Neural cell (in vitro differentiated cells): ENCODE measurements around the gene ERC2. TPM values are rescaled to one million over a fixed set of nuclear protein-coding genes. Genes with fewer than 3 reads are reported as not detected.

Experiments used
- H2AFZ ChIP-seq: fragments of 200-600, 300-800 bp; sonication (generic), shearing (Covaris generic); 2 replicates; pipeline ENCODE4 v1.6.0; 2014; ENCODE audit warnings: low read depth, mild to moderate bottlenecking, antibody characterized with exemption, low read length, moderate library complexity
- H3F3A ChIP-seq: fragments of 200-600 bp; shearing (Covaris generic); 2 replicates; pipeline ENCODE4 v1.6.1; 2016; ENCODE audit warnings: mild to moderate bottlenecking, moderate library complexity, mixed read lengths, antibody characterized with exemption, low read length; ENCODE audit not compliant: insufficient read depth, poor library complexity, severe bottlenecking
- H3K27ac ChIP-seq: fragments of 200-600, 300-800 bp; sonication (generic), shearing (Covaris generic); 2 replicates; pipeline ENCODE4 v1.5.1; 2014; ENCODE audit warnings: mild to moderate bottlenecking, low read length, moderate library complexity
- H3K27me3 ChIP-seq: fragments of 300-800, 200-600 bp; sonication (generic), shearing (Covaris generic); 2 replicates; pipeline ENCODE4 v1.6.0; 2014; ENCODE audit warnings: mild to moderate bottlenecking, low read depth, low read length, moderate library complexity; ENCODE audit not compliant: insufficient read depth
- H3K36me3 ChIP-seq: fragments of 300-800, 200-600 bp; sonication (generic), shearing (Covaris generic); 2 replicates; pipeline ENCODE4 v1.5.1; 2014; ENCODE audit warnings: mild to moderate bottlenecking, antibody characterized with exemption, low read length, moderate library complexity; ENCODE audit not compliant: insufficient read depth
- H3K4me2 ChIP-seq: fragments of 300-800, 200-600 bp; sonication (generic), shearing (Covaris generic); 2 replicates; pipeline ENCODE4 v1.6.0; 2014; ENCODE audit warnings: mild to moderate bottlenecking, low read length
- H3K4me3 ChIP-seq: fragments of 300-800, 200-600 bp; sonication (generic), shearing (Covaris generic); 2 replicates; pipeline ENCODE4 v1.5.1; 2014; ENCODE audit warnings: mild to moderate bottlenecking, low read length, moderate library complexity
- H3K79me2 ChIP-seq: fragments of 200-600 bp; shearing (Covaris generic); replicated peaks from 2 replicates; pipeline ENCODE4 v1.6.0; 2014; ENCODE audit warnings: mild to moderate bottlenecking, low read length, moderate library complexity; ENCODE audit not compliant: insufficient read depth
- H3K9ac ChIP-seq: fragments of 300-800, 200-600 bp; sonication (generic), shearing (Covaris generic); 2 replicates; pipeline ENCODE4 v1.6.1; 2016; ENCODE audit warnings: mild to moderate bottlenecking, low read length, mixed read lengths
- H3K9me2 ChIP-seq: fragments of 200-600 bp; shearing (Covaris generic); 2 replicates; pipeline ENCODE4 v1.6.1; 2016; ENCODE audit warnings: mild to moderate bottlenecking, low read length, mixed read lengths; ENCODE audit not compliant: insufficient read depth
- H3K9me3 ChIP-seq: fragments of 200-600, 300-800 bp; sonication (generic), shearing (Covaris generic); 2 replicates; pipeline ENCODE4 v1.6.1; 2016; ENCODE audit warnings: mild to moderate bottlenecking, mixed run types, low read length, moderate library complexity, mixed read lengths
- H4K20me1 ChIP-seq: fragments of 200-600 bp; shearing (Covaris generic); 2 replicates; pipeline ENCODE4 v1.6.1; 2016; ENCODE audit warnings: mild to moderate bottlenecking, mixed run types; ENCODE audit not compliant: insufficient read depth
- EP300 ChIP-seq: fragments of 450-650 bp; conservative IDR thresholded peaks from 2 replicates; pipeline ENCODE4 v1.6.1; 2014; ENCODE audit warnings: antibody characterized with exemption, mild to moderate bottlenecking, moderate library complexity; ENCODE audit not compliant: poor library complexity, severe bottlenecking
- EZH2 ChIP-seq: fragments of 200-600, 300-800 bp; shearing (Covaris generic), sonication (generic); IDR thresholded peaks from 2 replicates; pipeline ENCODE4 v1.6.1; 2014; ENCODE audit warnings: antibody characterized with exemption, low read length, borderline replicate concordance, mild to moderate bottlenecking; ENCODE audit not compliant: insufficient read depth, poor library complexity, severe bottlenecking
- MXI1 ChIP-seq: fragments of 450-650 bp; conservative IDR thresholded peaks from 2 replicates; pipeline ENCODE4 v1.6.1; 2014; ENCODE audit warnings: antibody characterized with exemption, mild to moderate bottlenecking; ENCODE audit not compliant: poor library complexity, severe bottlenecking
- POLR2AphosphoS5 ChIP-seq: IDR thresholded peaks from 2 replicates; pipeline ENCODE4 v1.6.1; 2012
- RAD21 ChIP-seq: fragments of 450-650 bp; conservative IDR thresholded peaks from 2 replicates; pipeline ENCODE4 v1.6.1; 2014; ENCODE audit warnings: antibody characterized with exemption, mild to moderate bottlenecking, moderate library complexity
- SMC3 ChIP-seq: fragments of 450-650 bp; conservative IDR thresholded peaks from 2 replicates; pipeline ENCODE4 v1.6.1; 2014; ENCODE audit warnings: antibody characterized with exemption, mild to moderate bottlenecking, moderate library complexity; ENCODE audit not compliant: poor library complexity
- TAF1 ChIP-seq: IDR thresholded peaks from 2 replicates; pipeline ENCODE4 v1.6.1; 2012; ENCODE audit warnings: low read depth
- polyA plus RNA-seq: library from polyadenylated mRNA; depleted of rRNA; stranded (reverse); fragments of >200 nt; gene quantifications from 2 replicates; pipeline ENCODE4 v1.2.3, GENCODE V29; 2014
- TF ChIP-seq, protein P1 (sequence below): IDR thresholded peaks from 2 replicates; pipeline ENCODE4 v1.6.1; 2012; ENCODE audit warnings: borderline replicate concordance
- TF ChIP-seq, protein P2 (sequence below): fragments of 450-650 bp; IDR thresholded peaks from 2 replicates; pipeline ENCODE4 v1.5.1; 2014; ENCODE audit warnings: antibody characterized with exemption, mild to moderate bottlenecking, moderate library complexity; ENCODE audit not compliant: poor library complexity, severe bottlenecking

The ERC2 gene
- polyA plus RNA-seq, 1 donor from 2014 or later = 60.4 TPM

DNA sequence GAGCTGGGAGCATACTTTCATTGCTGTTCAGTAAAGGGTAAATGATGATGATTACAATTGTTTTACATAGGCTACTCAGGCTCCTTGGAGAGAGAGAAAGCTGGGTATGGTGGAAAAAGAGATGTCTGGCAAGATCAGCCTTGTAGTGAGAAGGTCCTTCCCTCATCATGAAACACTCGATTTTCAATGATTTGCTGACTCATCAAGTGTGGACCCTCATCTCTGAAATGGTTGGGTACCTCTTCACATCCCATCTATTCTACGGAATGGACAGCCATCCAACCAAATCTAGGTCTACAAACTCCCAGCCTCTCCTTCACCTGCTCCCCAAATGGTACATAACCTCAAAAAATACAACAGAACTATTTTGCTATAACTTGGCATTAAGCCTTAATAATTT, 610.6 kb downstream of the ERC2 start:
- no peak overlapping the region for H3K27ac ChIP-seq
- no peaks in the 10 kb centered on the region for H3K9me2 ChIP-seq
- no peaks in the 10 kb centered on the region for H3K36me3 ChIP-seq
- H4K20me1 ChIP-seq = no peaks in the 10 kb centered on the region
- H3K79me2 ChIP-seq = no peaks in the 10 kb centered on the region
- H2AFZ ChIP-seq = no peak overlapping the region
- H3K4me2 ChIP-seq = no peak overlapping the region
- TF ChIP-seq, protein P1, sequence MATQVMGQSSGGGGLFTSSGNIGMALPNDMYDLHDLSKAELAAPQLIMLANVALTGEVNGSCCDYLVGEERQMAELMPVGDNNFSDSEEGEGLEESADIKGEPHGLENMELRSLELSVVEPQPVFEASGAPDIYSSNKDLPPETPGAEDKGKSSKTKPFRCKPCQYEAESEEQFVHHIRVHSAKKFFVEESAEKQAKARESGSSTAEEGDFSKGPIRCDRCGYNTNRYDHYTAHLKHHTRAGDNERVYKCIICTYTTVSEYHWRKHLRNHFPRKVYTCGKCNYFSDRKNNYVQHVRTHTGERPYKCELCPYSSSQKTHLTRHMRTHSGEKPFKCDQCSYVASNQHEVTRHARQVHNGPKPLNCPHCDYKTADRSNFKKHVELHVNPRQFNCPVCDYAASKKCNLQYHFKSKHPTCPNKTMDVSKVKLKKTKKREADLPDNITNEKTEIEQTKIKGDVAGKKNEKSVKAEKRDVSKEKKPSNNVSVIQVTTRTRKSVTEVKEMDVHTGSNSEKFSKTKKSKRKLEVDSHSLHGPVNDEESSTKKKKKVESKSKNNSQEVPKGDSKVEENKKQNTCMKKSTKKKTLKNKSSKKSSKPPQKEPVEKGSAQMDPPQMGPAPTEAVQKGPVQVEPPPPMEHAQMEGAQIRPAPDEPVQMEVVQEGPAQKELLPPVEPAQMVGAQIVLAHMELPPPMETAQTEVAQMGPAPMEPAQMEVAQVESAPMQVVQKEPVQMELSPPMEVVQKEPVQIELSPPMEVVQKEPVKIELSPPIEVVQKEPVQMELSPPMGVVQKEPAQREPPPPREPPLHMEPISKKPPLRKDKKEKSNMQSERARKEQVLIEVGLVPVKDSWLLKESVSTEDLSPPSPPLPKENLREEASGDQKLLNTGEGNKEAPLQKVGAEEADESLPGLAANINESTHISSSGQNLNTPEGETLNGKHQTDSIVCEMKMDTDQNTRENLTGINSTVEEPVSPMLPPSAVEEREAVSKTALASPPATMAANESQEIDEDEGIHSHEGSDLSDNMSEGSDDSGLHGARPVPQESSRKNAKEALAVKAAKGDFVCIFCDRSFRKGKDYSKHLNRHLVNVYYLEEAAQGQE = no peak
- TF ChIP-seq POLR2AphosphoS5 = no peak
- TF ChIP-seq EP300 = no peak
- TF ChIP-seq SMC3 = no peak
- TF ChIP-seq TAF1 = no peak
- TF ChIP-seq MXI1 = no peak
- no peak for TF ChIP-seq RAD21
- TF ChIP-seq, protein P2, sequence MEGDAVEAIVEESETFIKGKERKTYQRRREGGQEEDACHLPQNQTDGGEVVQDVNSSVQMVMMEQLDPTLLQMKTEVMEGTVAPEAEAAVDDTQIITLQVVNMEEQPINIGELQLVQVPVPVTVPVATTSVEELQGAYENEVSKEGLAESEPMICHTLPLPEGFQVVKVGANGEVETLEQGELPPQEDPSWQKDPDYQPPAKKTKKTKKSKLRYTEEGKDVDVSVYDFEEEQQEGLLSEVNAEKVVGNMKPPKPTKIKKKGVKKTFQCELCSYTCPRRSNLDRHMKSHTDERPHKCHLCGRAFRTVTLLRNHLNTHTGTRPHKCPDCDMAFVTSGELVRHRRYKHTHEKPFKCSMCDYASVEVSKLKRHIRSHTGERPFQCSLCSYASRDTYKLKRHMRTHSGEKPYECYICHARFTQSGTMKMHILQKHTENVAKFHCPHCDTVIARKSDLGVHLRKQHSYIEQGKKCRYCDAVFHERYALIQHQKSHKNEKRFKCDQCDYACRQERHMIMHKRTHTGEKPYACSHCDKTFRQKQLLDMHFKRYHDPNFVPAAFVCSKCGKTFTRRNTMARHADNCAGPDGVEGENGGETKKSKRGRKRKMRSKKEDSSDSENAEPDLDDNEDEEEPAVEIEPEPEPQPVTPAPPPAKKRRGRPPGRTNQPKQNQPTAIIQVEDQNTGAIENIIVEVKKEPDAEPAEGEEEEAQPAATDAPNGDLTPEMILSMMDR = no peak
- no peak for TF ChIP-seq EZH2
- H3K27me3 ChIP-seq = no peaks in the 10 kb centered on the region
- no peak overlapping the region for H3K9ac ChIP-seq
- no peaks in the 10 kb centered on the region for H3F3A ChIP-seq
- H3K9me3 ChIP-seq = no peaks in the 10 kb centered on the region
- no peak overlapping the region for H3K4me3 ChIP-seq

DNA sequence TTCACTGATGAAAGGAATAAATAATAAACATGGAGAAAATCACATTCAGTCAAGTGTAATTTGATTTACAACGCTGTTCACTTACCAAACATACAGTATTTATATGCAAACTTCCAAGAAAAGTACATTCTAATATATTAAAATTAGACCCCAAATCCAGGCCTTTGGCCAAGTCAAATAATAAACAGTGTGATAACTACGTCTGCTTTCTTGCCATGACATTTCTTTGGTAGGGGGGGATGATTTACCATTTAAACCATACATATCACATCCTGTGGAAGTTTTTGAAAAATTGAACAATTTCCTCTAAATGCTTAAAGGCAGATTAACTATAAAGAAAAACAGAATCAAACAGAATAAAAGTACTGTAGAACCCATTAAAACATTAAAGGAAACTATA, 613.0 kb downstream of the ERC2 start:
- Histone ChIP-seq H3K36me3 (no peaks in the 10 kb centered on the region), H2AFZ (no peak overlapping the region), H3K9me3 (no peaks in the 10 kb centered on the region), H3K4me3 (no peak overlapping the region), H4K20me1 (no peaks in the 10 kb centered on the region), H3K79me2 (no peaks in the 10 kb centered on the region), H3K9ac (no peak overlapping the region), H3K27me3 (no peaks in the 10 kb centered on the region), H3F3A (no peaks in the 10 kb centered on the region), H3K27ac (no peak overlapping the region), H3K9me2 (no peaks in the 10 kb centered on the region), H3K4me2 (no peak overlapping the region)
- no peak for TF ChIP-seq MXI1

DNA sequence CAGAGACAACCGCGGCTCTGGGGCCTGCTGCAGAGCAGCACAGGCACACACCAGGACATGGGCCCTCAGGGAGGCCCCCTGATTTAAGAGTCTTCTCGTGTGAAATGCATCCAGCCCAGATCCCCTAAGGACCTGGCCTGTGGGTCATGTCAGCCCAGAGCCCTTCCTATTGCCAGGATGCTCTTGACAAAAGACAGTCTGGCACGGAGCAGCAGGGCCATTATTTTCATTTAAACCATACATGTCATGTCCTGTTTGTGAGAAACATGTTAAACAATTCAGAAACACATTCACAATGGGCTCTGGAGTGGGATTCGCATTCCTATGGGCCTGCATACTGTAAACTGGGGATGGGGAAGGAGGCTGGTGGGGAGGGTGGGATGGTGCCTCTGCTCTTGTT, 613.8 kb downstream of the ERC2 start:
- Histone ChIP-seq H3K27me3 (no peaks in the 10 kb centered on the region), H3K9me2 (no peaks in the 10 kb centered on the region), H2AFZ (no peak overlapping the region), H3F3A (no peaks in the 10 kb centered on the region), H3K4me3 (no peak overlapping the region), H3K9me3 (no peaks in the 10 kb centered on the region), H3K36me3 (no peaks in the 10 kb centered on the region), H3K27ac (no peak overlapping the region), H3K9ac (no peak overlapping the region), H4K20me1 (no peaks in the 10 kb centered on the region), H3K79me2 (no peaks in the 10 kb centered on the region), H3K4me2 (no peak overlapping the region)
- no peak for TF ChIP-seq TAF1
- no peak for TF ChIP-seq RAD21
- no peak for TF ChIP-seq SMC3
- no peak for TF ChIP-seq EP300
- TF ChIP-seq, protein P1 = no peak
- TF ChIP-seq MXI1 = no peak
- no peak for TF ChIP-seq EZH2
- TF ChIP-seq, protein P2 = no peak
